Endodermal cell (in vitro differentiated cells): ENCODE data around the gene PIP5K1C. TPM values are rescaled to one million over a fixed set of nuclear protein-coding genes. Genes with fewer than 3 reads are reported as not detected.
A peak's percentile ranks its signal among the peaks of the same experiment; 100 is the strongest.

ENCODE experiments used
- DNase-seq: peaks from one replicate; pipeline ENCODE4 v3.0.0-alpha.2; 2017
- H3K27ac ChIP-seq: 2 replicates; pipeline ENCODE4 v1.5.1; 2013; ENCODE audit warnings: mild to moderate bottlenecking, low read depth, low read length, moderate library complexity
- H3K27me3 ChIP-seq: 2 replicates; pipeline ENCODE4 v1.6.1; 2013; ENCODE audit warnings: mild to moderate bottlenecking, low read length, moderate library complexity; ENCODE audit not compliant: insufficient read depth, control insufficient read depth, poor library complexity, severe bottlenecking
- H3K36me3 ChIP-seq: 2 replicates; pipeline ENCODE4 v1.7.0; 2013; ENCODE audit warnings: mild to moderate bottlenecking, low read length, moderate library complexity; ENCODE audit not compliant: control insufficient read depth, insufficient read depth
- H3K4me1 ChIP-seq: one replicate; pipeline ENCODE4 v1.7.0; 2013; ENCODE audit warnings: low read length; ENCODE audit not compliant: control insufficient read depth, insufficient read depth
- H3K4me3 ChIP-seq: 2 replicates; pipeline ENCODE4 v1.5.1; 2013; ENCODE audit warnings: mild to moderate bottlenecking, low read length, moderate library complexity
- H3K9ac ChIP-seq: 2 replicates; pipeline ENCODE4 v1.6.1; 2013; ENCODE audit warnings: mild to moderate bottlenecking, low read length, moderate library complexity; ENCODE audit not compliant: poor library complexity, severe bottlenecking; ENCODE audit errors: extremely low read depth
- H3K9me3 ChIP-seq: 2 replicates; pipeline ENCODE4 v1.6.1; 2013; ENCODE audit warnings: mild to moderate bottlenecking, low read length, moderate library complexity; ENCODE audit not compliant: control insufficient read depth
- H3K27ac Mint-ChIP-seq: 2 replicates; pipeline ENCODE4 v1.8.0; 2020; ENCODE audit warnings: mixed read lengths
- H3K27me3 Mint-ChIP-seq: 2 replicates; pipeline ENCODE4 v1.8.0; 2021; ENCODE audit warnings: mild to moderate bottlenecking, mixed read lengths; ENCODE audit not compliant: insufficient read depth
- H3K36me3 Mint-ChIP-seq: 2 replicates; pipeline ENCODE4 v1.8.0; 2020; ENCODE audit warnings: low read depth, mixed read lengths
- H3K4me1 Mint-ChIP-seq: 2 replicates; pipeline ENCODE4 v1.8.0; 2020; ENCODE audit warnings: mixed read lengths
- H3K4me3 Mint-ChIP-seq: 2 replicates; pipeline ENCODE4 v1.8.0; 2020; ENCODE audit warnings: mild to moderate bottlenecking, moderate library complexity, mixed read lengths
- H3K9me3 Mint-ChIP-seq: 2 replicates; pipeline ENCODE4 v1.8.0; 2020; ENCODE audit warnings: mild to moderate bottlenecking, mixed read lengths
- WGBS, 2 experiments: methylation state at CpG; one replicate each; pipeline versions ENCODE4 v1.1.5 to v1.1.7; 2013; ENCODE audit warnings: missing lambda C conversion rate in 2 of 2, mixed read lengths in 1 of 2; ENCODE audit not compliant: insufficient coverage in 1 of 2, insufficient read length in 1 of 2; 5-methylcytosine and 5-hydroxymethylcytosine counted together
- total RNA-seq, 2 donors: library from RNA; stranded (reverse); fragmentation: NEBNext Ultra II Directional in 1 of 2; extraction: Animal tissue kit (Norgen Biotek cat#: 25700) in 1 of 2; gene quantifications; 2 replicates in 1 of 2; 3 replicates in 1 of 2; pipeline ENCODE4 v1.2.1, GENCODE V29; 2021
- TF ChIP-seq, protein P1 (sequence below): fragments of 200-600 bp; sonication (generic); conservative IDR thresholded peaks from 2 replicates; pipeline ENCODE4 v1.5.0; 2021; ENCODE audit warnings: antibody characterized with exemption, mild to moderate bottlenecking

The PIP5K1C gene
- total RNA-seq, 2 donors from 2014 or later, result 43.5 to 51.5 TPM

DNA sequence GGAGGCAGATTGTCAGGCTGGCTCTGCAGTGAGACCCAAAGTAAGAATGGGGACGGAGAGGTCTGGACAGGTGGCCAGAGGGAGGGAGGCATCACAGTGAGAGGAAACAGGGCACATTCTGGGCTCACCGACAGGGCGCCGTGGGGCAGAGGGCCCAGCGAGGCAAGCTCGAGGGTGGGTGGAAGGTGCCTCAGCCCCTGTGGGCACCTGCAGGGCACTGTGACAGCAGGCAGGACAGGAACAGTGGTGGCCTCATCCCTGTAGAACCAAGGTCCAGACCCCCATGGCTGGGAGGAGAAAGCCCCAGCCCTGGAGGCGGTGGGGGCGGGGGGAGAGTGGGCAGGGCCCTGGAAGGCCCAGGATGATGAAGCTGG, 27.7 kb downstream of the PIP5K1C start:
- H3K36me3 Mint-ChIP-seq, result peaks cover 11% of the 10 kb centered on the region
- 95 to 100% methylated on average over 6 to 7 of the region's 8 CpGs for WGBS, 2 experiments
- Histone ChIP-seq H3K4me3 (no peak overlapping the region), H3K27ac (no peak overlapping the region), H3K4me1 (no peaks in the 10 kb centered on the region), H3K9ac (no peak overlapping the region), H3K27me3 (no peaks in the 10 kb centered on the region), H3K36me3 (no peaks in the 10 kb centered on the region), H3K9me3 (no peaks in the 10 kb centered on the region)
- H3K4me1 Mint-ChIP-seq, result peaks cover 11% of the 10 kb centered on the region
- TF ChIP-seq, protein P1, sequence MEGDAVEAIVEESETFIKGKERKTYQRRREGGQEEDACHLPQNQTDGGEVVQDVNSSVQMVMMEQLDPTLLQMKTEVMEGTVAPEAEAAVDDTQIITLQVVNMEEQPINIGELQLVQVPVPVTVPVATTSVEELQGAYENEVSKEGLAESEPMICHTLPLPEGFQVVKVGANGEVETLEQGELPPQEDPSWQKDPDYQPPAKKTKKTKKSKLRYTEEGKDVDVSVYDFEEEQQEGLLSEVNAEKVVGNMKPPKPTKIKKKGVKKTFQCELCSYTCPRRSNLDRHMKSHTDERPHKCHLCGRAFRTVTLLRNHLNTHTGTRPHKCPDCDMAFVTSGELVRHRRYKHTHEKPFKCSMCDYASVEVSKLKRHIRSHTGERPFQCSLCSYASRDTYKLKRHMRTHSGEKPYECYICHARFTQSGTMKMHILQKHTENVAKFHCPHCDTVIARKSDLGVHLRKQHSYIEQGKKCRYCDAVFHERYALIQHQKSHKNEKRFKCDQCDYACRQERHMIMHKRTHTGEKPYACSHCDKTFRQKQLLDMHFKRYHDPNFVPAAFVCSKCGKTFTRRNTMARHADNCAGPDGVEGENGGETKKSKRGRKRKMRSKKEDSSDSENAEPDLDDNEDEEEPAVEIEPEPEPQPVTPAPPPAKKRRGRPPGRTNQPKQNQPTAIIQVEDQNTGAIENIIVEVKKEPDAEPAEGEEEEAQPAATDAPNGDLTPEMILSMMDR, result no peak
- H3K4me3 Mint-ChIP-seq, result no peak overlapping the region
- H3K9me3 Mint-ChIP-seq, result no peaks in the 10 kb centered on the region
- H3K27ac Mint-ChIP-seq, result peak overlapping the region; percentile 44
- DNase-seq, result peak; percentile 40
- no peaks in the 10 kb centered on the region for H3K27me3 Mint-ChIP-seq

DNA sequence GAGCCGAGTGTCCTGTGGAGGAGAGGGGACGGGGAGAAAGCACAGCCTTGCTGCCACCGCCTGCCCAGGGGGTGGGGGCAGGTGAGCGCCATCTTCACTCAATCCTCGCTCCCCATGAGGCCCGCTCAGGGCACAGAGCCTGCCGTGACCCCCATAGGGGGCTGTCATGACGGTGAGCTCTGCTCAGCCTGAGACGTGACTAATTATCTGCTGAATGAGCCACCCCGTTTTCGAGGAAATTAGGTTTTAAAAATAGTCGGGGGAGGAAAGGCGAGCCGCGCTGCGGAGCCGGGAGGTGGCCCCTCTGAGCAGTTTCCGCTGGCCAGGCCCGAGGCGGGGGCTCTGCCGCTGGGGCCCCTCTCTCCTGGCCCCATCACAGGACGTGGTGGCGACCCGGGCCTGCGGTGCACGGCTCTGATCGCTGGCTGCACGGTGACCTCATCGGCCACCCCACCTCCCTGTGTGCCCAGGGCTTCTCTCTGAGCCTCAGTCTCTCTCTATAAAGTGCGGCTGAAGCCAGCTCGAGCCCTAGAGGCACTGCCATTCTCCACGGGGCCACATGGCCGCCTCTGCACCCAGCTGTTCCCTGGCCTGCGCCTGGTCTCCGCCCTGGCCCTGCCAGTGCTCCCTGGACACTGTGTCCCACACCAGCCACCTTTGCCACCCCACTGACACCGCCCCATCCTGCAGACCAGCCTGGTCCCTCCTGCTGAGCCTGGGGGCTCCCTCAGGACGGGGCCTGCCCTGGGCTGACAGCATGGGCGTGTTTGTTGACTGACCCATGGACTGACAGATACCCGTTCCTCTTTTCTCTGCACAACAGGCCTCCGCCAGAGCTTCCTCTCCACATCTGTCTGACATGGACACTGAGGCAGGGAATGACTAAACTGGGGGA, 28.3 kb downstream of the PIP5K1C start:
- Histone ChIP-seq H3K27ac (no peak overlapping the region), H3K4me1 (no peaks in the 10 kb centered on the region), H3K9ac (no peak overlapping the region), H3K4me3 (no peak overlapping the region), H3K27me3 (no peaks in the 10 kb centered on the region), H3K36me3 (no peaks in the 10 kb centered on the region), H3K9me3 (no peaks in the 10 kb centered on the region)
- H3K4me1 Mint-ChIP-seq, result peaks cover 11% of the 10 kb centered on the region
- H3K9me3 Mint-ChIP-seq, result no peaks in the 10 kb centered on the region
- TF ChIP-seq, protein P1, result no peak
- peak overlapping the region; percentile 44 for H3K27ac Mint-ChIP-seq
- H3K27me3 Mint-ChIP-seq, result no peaks in the 10 kb centered on the region
- peaks cover 11% of the 10 kb centered on the region for H3K36me3 Mint-ChIP-seq
- DNase-seq, result peak; percentile 45
- 67 to 81% methylated on average over 30 to 40 of the region's 40 CpGs for WGBS, 2 experiments
- H3K4me3 Mint-ChIP-seq, result no peak overlapping the region

DNA sequence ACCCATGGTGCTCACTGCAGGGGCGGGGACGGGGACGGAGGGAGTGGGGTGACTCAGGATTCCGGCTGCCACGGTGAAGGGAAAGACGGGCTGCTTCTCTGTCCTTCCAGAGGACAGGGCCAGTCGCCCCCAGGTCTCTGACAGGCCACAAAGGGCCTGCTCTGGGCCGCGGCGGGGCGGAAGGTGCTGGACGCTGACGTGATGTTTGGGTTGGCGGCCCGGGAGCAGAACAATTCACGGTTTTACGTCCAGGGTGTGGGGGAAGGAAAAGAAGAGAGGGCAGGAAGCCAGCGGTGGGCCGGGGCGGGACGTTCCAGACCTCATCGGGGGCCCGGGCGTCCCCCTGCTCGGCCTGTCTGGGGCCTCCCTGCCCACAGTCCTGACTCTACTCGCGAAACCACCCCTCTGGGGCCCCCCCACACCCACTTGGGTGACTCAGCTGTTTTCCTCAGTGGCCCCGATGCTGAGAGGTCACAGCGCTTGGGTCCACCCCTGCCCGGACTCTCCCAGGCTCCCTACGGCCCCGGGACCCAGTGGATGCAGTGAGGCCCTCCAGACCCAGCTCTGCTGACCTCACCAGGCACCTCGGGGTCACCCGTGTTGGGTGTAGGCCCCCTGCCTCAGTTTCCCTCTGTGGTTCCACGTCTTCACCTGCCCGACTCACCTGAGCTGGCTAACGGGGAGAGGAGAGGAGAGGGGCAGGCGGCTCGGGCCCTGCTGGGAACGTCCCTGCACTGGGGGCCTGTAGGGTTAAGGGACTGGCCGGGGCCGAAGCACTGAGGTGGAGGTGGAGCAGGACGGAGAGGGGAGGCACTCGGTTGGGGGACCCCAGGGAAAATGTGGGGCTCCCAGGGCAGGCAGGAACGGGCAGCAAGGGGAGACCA, 29.2 kb downstream of the PIP5K1C start:
- Histone ChIP-seq H3K27ac (peak overlapping the region; percentile 57), H3K27me3 (no peaks in the 10 kb centered on the region), H3K36me3 (no peaks in the 10 kb centered on the region), H3K4me1 (no peaks in the 10 kb centered on the region), H3K9me3 (no peaks in the 10 kb centered on the region), H3K9ac (no peak overlapping the region), H3K4me3 (no peak overlapping the region)
- peak; percentile 47 for DNase-seq
- peak overlapping the region; percentile 61 for H3K27ac Mint-ChIP-seq
- 76 to 87% methylated on average over 22 to 45 of the region's 45 CpGs for WGBS, 2 experiments
- H3K36me3 Mint-ChIP-seq, result peaks cover 10% of the 10 kb centered on the region
- no peaks in the 10 kb centered on the region for H3K27me3 Mint-ChIP-seq
- H3K9me3 Mint-ChIP-seq, result no peaks in the 10 kb centered on the region
- peaks cover 11% of the 10 kb centered on the region for H3K4me1 Mint-ChIP-seq
- TF ChIP-seq, protein P1, result no peak
- no peak overlapping the region for H3K4me3 Mint-ChIP-seq
